Activated CD4-positive, alpha-beta memory T cell treated with anti-CD3 and anti-CD28 coated beads for 36 hours (primary cell): ENCODE data around the gene VSIG1. TPM values are rescaled to one million over a fixed set of nuclear protein-coding genes. Genes with fewer than 3 reads are reported as not detected.

Experiments used
- CTCF ChIA-PET: fragments of 350-600 bp; sonication (Branson Sonifier 250); formaldehyde crosslinking; loops from one replicate; lab custom pipeline; 2021; ENCODE audit warnings: antibody characterized with exemption, inconsistent platforms; lab: Charles Lee
- POLR2A ChIA-PET: fragments of 350-600 bp; sonication (Branson Sonifier 250); formaldehyde crosslinking; loops from one replicate; lab custom pipeline; 2021; ENCODE audit warnings: antibody characterized with exemption; lab: Charles Lee
- DNase-seq: peaks from one replicate; pipeline ENCODE4 v3.0.0-alpha.2; 2020
- H3K27ac Mint-ChIP-seq: one replicate; pipeline ENCODE4 v1.8.0; 2021; ENCODE audit warnings: mixed read lengths
- H3K27me3 Mint-ChIP-seq: one replicate; pipeline ENCODE4 v1.8.0; 2021; ENCODE audit warnings: mixed read lengths
- H3K36me3 Mint-ChIP-seq: one replicate; pipeline ENCODE4 v1.8.0; 2021; ENCODE audit warnings: mixed read lengths
- H3K4me1 Mint-ChIP-seq: one replicate; pipeline ENCODE4 v1.8.0; 2021; ENCODE audit warnings: low read depth, mixed read lengths
- H3K4me3 Mint-ChIP-seq: one replicate; pipeline ENCODE4 v1.8.0; 2021; ENCODE audit warnings: mild to moderate bottlenecking, mixed read lengths
- H3K9me3 Mint-ChIP-seq: one replicate; pipeline ENCODE4 v1.8.0; 2021; ENCODE audit warnings: mixed read lengths
- intact Hi-C: fragments of 100-400 bp; cut with micrococcal nuclease; formaldehyde crosslinking; loops from one replicate; pipeline ENCODE4 v1.15.1; 2023
- total RNA-seq, 2 experiments: library from RNA; stranded (reverse); gene quantifications; one replicate each; pipeline ENCODE4 v1.2.3, GENCODE V29; 2021

Gene VSIG1
- total RNA-seq, 2 experiments from 2014 or later: 1.1 to 1.2 TPM

GRCh38 chrX:108114541-108114940 lies 69.7 kb downstream of the VSIG1 start:
- POLR2A ChIA-PET: no interaction called here
- no peak for DNase-seq
- Mint-ChIP-seq H3K27ac (no peak overlapping the region), H3K9me3 (no peaks in the 10 kb centered on the region), H3K4me3 (no peak overlapping the region), H3K36me3 (peaks cover 3% of the 10 kb centered on the region), H3K27me3 (no peaks in the 10 kb centered on the region), H3K4me1 (peaks cover 5% of the 10 kb centered on the region)
- intact Hi-C loops: no loop called here
- CTCF ChIA-PET: no interaction called here

GRCh38 chrX:108117988-108118387 lies 73.1 kb downstream of the VSIG1 start:
- Mint-ChIP-seq H3K9me3 (no peaks in the 10 kb centered on the region), H3K27ac (no peak overlapping the region), H3K27me3 (no peaks in the 10 kb centered on the region), H3K36me3 (peaks cover 3% of the 10 kb centered on the region), H3K4me3 (no peak overlapping the region), H3K4me1 (peaks cover 5% of the 10 kb centered on the region)
- intact Hi-C loops: no loop called here
- no peak for DNase-seq
- POLR2A ChIA-PET: no interaction called here
- CTCF ChIA-PET: no interaction called here

- no peak for DNase-seq
- ChIA-PET CTCF (no interaction called here), POLR2A (no interaction called here)
- intact Hi-C loops: no loop called here
- Mint-ChIP-seq H3K4me3 (no peak overlapping the region), H3K4me1 (no peaks in the 10 kb centered on the region), H3K36me3 (no peaks in the 10 kb centered on the region), H3K9me3 (no peaks in the 10 kb centered on the region), H3K27me3 (no peaks in the 10 kb centered on the region), H3K27ac (no peak overlapping the region)
These were observed 76.4 kb downstream of the VSIG1 start for GRCh38 chrX:108121291-108121690.

- no peak overlapping the region for H3K4me3 Mint-ChIP-seq
- DNase-seq: no peak
- H3K27me3 Mint-ChIP-seq: no peaks in the 10 kb centered on the region
- CTCF ChIA-PET: interaction anchor here (0.7 kb wide), 1 partner anchor 17 kb away, joined by 3 read pairs; no protein-coding TSS in a partner anchor
- POLR2A ChIA-PET: no interaction called here
- H3K36me3 Mint-ChIP-seq: peaks cover 4% of the 10 kb centered on the region
- intact Hi-C loops: no loop called here
- no peaks in the 10 kb centered on the region for H3K9me3 Mint-ChIP-seq
- H3K27ac Mint-ChIP-seq: no peak overlapping the region
- H3K4me1 Mint-ChIP-seq: no peaks in the 10 kb centered on the region
These were observed 77.9 kb downstream of the VSIG1 start for GRCh38 chrX:108122748-108123147.

- no peak overlapping the region for H3K27ac Mint-ChIP-seq
- no peaks in the 10 kb centered on the region for H3K9me3 Mint-ChIP-seq
These were observed 78.9 kb downstream of the VSIG1 start for GRCh38 chrX:108123591-108124366.

GRCh38 chrX:108126661-108127060 lies 81.8 kb downstream of the VSIG1 start:
- no peaks in the 10 kb centered on the region for H3K27me3 Mint-ChIP-seq
- H3K9me3 Mint-ChIP-seq: no peaks in the 10 kb centered on the region
- intact Hi-C loops: no loop called here
- peaks cover 12% of the 10 kb centered on the region for H3K36me3 Mint-ChIP-seq
- CTCF ChIA-PET: no interaction called here
- no peak overlapping the region for H3K4me3 Mint-ChIP-seq
- no peak overlapping the region for H3K27ac Mint-ChIP-seq
- no peaks in the 10 kb centered on the region for H3K4me1 Mint-ChIP-seq
- POLR2A ChIA-PET: no interaction called here
- no peak for DNase-seq

More at GRCh38 chrX:108123591-108124366, 78.9 kb downstream of the VSIG1 start:
- no peak overlapping the region for H3K4me3 Mint-ChIP-seq
- no peaks in the 10 kb centered on the region for H3K27me3 Mint-ChIP-seq
- no peaks in the 10 kb centered on the region for H3K4me1 Mint-ChIP-seq
- no peak for DNase-seq
- POLR2A ChIA-PET: no interaction called here
- CTCF ChIA-PET: no interaction called here
- H3K36me3 Mint-ChIP-seq: peaks cover 6% of the 10 kb centered on the region
- intact Hi-C loops: no loop called here

- Mint-ChIP-seq H3K4me3 (no peak overlapping the region), H3K9me3 (no peaks in the 10 kb centered on the region), H3K27ac (no peak overlapping the region), H3K36me3 (peaks cover 14% of the 10 kb centered on the region), H3K27me3 (no peaks in the 10 kb centered on the region), H3K4me1 (no peaks in the 10 kb centered on the region)
- ChIA-PET POLR2A (no interaction called here), CTCF (no interaction called here)
- intact Hi-C loops: no loop called here
- no peak for DNase-seq
These were observed 82.3 kb downstream of the VSIG1 start for GRCh38 chrX:108127152-108127551.

Other genes starting within 250 kb of the VSIG1 start
- gene MID2, start 219.2 kb upstream of the VSIG1 start, total RNA-seq: 1 to 10 TPM; 9.0 to 9.7 TPM
- gene TEX13B, start 62.7 kb upstream of the VSIG1 start, total RNA-seq: not detected
- 10 to 100 TPM; 52.6 to 63.5 TPM for gene PSMD10, start 46.5 kb downstream of the VSIG1 start, total RNA-seq
- gene ATG4A, start 46.7 kb downstream of the VSIG1 start, total RNA-seq: 1 to 10 TPM; 8.7 to 9.7 TPM